ENCODE measurements around the gene BANK1.

- TF ChIP-seq POLR2A (IDR thresholded peaks at IDR 0.05; ENCODE audit: low read length) (no peak), GATA1 (IDR thresholded peaks at IDR 0.05; ENCODE audit: low read depth, low read length) (no peak)
Measured at GRCh38 chr4:101968364-101968763, 177.8 kb downstream of the BANK1 start.
